Neutrophil (primary cell): ENCODE results near the gene RPS6KA2.

Source experiments
- H3K27ac ChIP-seq: fragments of 200-600 bp; sonication (generic); 2 replicates; pipeline ENCODE4 v1.5.1; 2016; ENCODE audit warnings: mild to moderate bottlenecking, moderate library complexity
- H3K27me3 ChIP-seq: fragments of 200-600 bp; sonication (generic); 2 replicates; pipeline ENCODE4 v1.6.0; 2016; ENCODE audit warnings: mild to moderate bottlenecking
- H3K36me3 ChIP-seq: fragments of 200-600 bp; sonication (generic); 2 replicates; pipeline ENCODE4 v1.5.1; 2017
- H3K4me1 ChIP-seq, 2 experiments: fragments of 200-600 bp in 1 of 2; sonication (generic) in 1 of 2; 1 replicate in 1 of 2; 2 replicates in 1 of 2; pipeline versions ENCODE4 v1.5.1 to v1.6.1; 2013 to 2016; ENCODE audit warnings: low read depth in 1 of 2, low read length in 1 of 2, mild to moderate bottlenecking in 1 of 2, moderate library complexity in 1 of 2; ENCODE audit not compliant: control insufficient read depth in 1 of 2, insufficient read depth in 1 of 2
- H3K4me3 ChIP-seq, 2 experiments: fragments of 200-600 bp in 1 of 2; sonication (generic) in 1 of 2; 1 replicate in 1 of 2; 2 replicates in 1 of 2; pipeline ENCODE4 v1.5.1; 2013 to 2016; ENCODE audit warnings: low read depth in 1 of 2, low read length in 1 of 2, mild to moderate bottlenecking in 1 of 2, moderate library complexity in 1 of 2
- H3K9me3 ChIP-seq: fragments of 200-600 bp; sonication (generic); 2 replicates; pipeline ENCODE4 v1.5.1; 2016
- CTCF ChIP-seq: fragments of 200-600 bp; sonication (generic); IDR thresholded peaks from 2 replicates; pipeline ENCODE4 v1.5.1; 2016; ENCODE audit warnings: antibody characterized with exemption

The RPS6KA2 gene

GRCh38 chr6:166501246-166501645 is 125.8 kb downstream of the RPS6KA2 start:
- H3K36me3 ChIP-seq = peaks cover 100% of the 10 kb centered on the region

GRCh38 chr6:166500246-166500645 is 126.8 kb downstream of the RPS6KA2 start:
- Histone ChIP-seq H3K4me1 (no peaks in the 10 kb centered on the region), H3K27ac (no peak overlapping the region)
- TF ChIP-seq CTCF = no peak

More at GRCh38 chr6:166501246-166501645, 125.8 kb downstream of the RPS6KA2 start:
- TF ChIP-seq CTCF = no peak
- H3K27ac ChIP-seq = no peak overlapping the region
- no peak overlapping the region for H3K4me3 ChIP-seq
- H3K9me3 ChIP-seq = no peaks in the 10 kb centered on the region
- no peaks in the 10 kb centered on the region for H3K27me3 ChIP-seq
- H3K4me1 ChIP-seq = no peaks in the 10 kb centered on the region

DNA sequence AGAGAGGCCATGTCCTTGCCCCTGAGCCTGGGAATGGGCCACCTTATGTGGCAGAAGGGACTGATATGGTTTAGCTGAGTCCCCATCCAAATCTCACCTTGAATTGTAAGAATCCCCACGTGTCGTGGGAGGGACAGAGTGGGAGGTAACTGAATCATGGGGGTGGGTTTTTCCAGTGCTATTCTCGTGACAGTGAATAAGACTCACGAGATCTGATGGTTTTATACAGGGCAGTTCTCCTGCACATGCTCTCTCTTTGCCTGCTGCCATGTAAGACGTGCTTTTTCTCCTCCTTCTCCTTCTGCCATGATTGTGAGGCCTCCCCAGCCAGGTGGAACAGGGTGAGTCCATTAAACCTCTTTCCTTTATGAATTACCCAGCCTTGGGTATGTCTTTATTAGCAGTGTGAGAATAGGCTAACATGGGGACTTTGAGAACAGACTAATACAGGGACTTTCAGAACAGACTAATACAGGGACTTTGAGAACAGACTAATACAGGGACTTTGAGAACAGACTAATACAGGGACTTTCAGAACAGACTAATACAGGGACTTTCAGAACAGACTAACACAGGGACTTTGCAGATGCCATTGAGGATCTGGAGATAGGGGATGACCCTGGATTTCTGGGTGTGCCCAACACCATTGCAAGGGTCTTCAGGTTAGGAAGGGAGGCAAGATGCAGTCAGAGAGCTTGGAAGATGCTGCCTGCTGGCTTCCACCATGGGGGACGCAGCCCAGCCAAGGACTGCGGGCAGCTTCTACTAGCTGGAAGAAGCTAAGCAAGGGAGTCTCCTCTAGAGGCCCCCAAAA is 127.5 kb downstream of the RPS6KA2 start:
- TF ChIP-seq CTCF = no peak
- Histone ChIP-seq H3K36me3 (peaks cover 99% of the 10 kb centered on the region), H3K4me1 (no peaks in the 10 kb centered on the region), H3K4me3 (no peak overlapping the region), H3K27me3 (no peaks in the 10 kb centered on the region), H3K9me3 (no peaks in the 10 kb centered on the region), H3K27ac (no peak overlapping the region)

More at GRCh38 chr6:166500246-166500645, 126.8 kb downstream of the RPS6KA2 start:
- H3K36me3 ChIP-seq = peaks cover 99% of the 10 kb centered on the region
- no peaks in the 10 kb centered on the region for H3K27me3 ChIP-seq
- H3K9me3 ChIP-seq = no peaks in the 10 kb centered on the region
- H3K4me3 ChIP-seq = no peak overlapping the region

DNA sequence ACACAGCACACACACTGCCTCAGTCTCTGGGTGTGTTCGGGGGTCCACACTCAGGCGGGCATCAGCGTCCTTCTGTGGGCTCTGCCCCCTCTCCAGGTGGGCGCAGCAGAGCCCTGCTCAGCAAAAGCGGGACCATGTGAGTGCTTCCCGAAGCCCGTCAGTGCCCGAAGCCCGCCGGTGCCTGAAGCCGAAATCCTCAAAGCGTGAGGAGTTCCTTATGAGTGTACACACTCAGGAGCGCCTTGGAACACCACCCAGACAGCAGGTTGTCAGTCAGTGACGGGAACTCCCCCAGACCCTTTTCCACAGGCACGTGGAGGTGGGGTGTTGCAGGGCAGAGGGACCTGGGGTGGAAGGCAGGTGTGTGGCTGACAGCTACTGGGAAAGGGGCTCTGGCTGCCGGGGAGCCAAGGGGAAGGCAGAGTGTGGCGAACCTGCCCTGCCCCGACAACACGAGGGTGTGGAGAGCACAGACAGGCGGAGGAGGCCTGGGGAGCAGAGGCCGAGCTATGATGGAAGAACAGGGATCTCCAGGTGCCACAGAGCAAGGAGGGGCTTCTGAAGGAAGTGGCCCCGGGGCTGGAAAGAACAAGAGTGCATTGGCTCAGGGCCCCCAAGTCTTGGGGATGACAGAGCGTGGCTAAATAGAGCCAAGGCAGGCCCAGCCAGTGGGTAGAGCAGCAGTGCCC is 128.2 kb downstream of the RPS6KA2 start:
- peaks cover 99% of the 10 kb centered on the region for H3K36me3 ChIP-seq
- H3K4me1 ChIP-seq = no peaks in the 10 kb centered on the region
- no peaks in the 10 kb centered on the region for H3K9me3 ChIP-seq
- H3K27ac ChIP-seq = no peak overlapping the region
- no peaks in the 10 kb centered on the region for H3K27me3 ChIP-seq
- no peak for TF ChIP-seq CTCF
- H3K4me3 ChIP-seq = no peak overlapping the region

- Histone ChIP-seq H3K4me3 (no peak overlapping the region), H3K27ac (no peak overlapping the region), H3K27me3 (no peaks in the 10 kb centered on the region), H3K4me1 (no peaks in the 10 kb centered on the region), H3K9me3 (no peaks in the 10 kb centered on the region), H3K36me3 (peaks cover 99% of the 10 kb centered on the region)
- TF ChIP-seq CTCF = no peak
Observed at GRCh38 chr6:166498228-166498627, 128.8 kb downstream of the RPS6KA2 start.
